T-helper 2 cell treated with Interferon-gamma antibody and Interleukin-4, amounts not matched to agents 100 ng/mL and 5 ng/mL, for 36 hours (primary cell): Measurements from ENCODE around the gene ZNF443. TPM values are rescaled to one million over a fixed set of nuclear protein-coding genes. Genes with fewer than 3 reads are reported as not detected.
"Not testable (repeated sequence)": the region's sequence is repeated elsewhere in the genome, so short reads cannot be mapped to it uniquely, and the experiment has no call there.

Experiments
- intact Hi-C: fragments of 100-400 bp; cut with micrococcal nuclease; formaldehyde crosslinking; loops from one replicate; pipeline ENCODE4 v1.15.1; 2023
- total RNA-seq: library from RNA; stranded (reverse); gene quantifications from 2 replicates; pipeline ENCODE4 v1.2.3, GENCODE V29; 2022

Gene ZNF443
- total RNA-seq, 1 donor from 2014 or later: 5.0 TPM

GRCh38 chr19:12425236-12425887 lies 15.5 kb downstream of the ZNF443 start:
- intact Hi-C loops: no loop called here

- intact Hi-C loops: not testable (repeated sequence)
Measured at GRCh38 chr19:12417273-12417672, 23.5 kb downstream of the ZNF443 start.

- intact Hi-C loops: no loop called here
Measured at GRCh38 chr19:12411893-12412292, 28.9 kb downstream of the ZNF443 start.

DNA sequence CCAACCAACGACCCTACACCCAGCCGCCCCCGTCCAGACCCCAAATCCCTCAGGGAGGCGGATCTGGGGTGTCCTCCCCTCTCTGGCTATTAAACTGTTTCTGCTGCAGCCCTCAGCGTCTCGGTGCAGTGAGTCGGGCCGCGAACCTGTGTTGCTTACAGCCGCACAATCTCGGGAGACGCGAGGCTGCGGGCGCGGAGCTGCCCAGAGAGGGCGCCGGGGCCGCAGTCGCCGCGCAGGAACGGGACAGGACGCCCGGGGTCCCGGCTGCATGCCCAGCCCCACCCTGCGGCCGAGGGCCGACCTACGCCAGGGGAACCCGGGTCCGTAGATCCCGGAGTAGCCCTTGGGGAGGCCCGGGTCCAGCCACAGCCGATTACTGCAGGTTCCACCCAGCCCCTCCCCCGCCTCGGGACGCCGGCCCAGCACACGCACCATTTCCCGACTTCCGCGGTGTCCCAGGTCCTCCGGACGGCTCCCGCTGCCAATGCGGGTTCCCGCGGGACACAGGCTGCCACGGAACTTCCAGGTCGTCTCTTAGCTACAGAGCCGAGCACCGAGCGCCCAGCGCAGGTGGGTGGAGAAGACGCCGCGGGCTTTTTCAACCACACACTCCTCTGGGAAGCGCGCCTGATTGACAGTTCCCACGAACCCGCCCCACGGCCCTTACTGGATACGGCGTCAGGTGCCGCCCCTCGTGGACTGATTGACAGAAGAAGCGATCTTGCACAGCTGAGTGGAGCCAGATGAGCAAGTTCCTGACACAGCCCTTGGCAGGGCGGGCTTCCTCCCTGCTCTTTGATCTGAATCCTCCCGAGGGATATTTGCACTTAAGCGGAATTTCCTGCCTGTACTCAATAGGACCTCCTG lies 40.0 kb downstream of the ZNF443 start, which contains the start of gene ZNF799:
ZNF799 (minus strand) TSS at position 639 of the 870 bp plus-strand sequence; CDS start at position 438, 201 bp downstream.
- intact Hi-C loops: loop anchor here (2.0 kb wide), 1 partner anchor 68 kb away; the partner anchor contains the start of gene ZNF563

- intact Hi-C loops: loop anchor here (2.0 kb wide), 1 partner anchor 67 kb away; the partner anchor contains the start of gene ZNF563
Measured at GRCh38 chr19:12399901-12400632, 40.8 kb downstream of the ZNF443 start.

GRCh38 chr19:12391148-12391547 lies 49.7 kb downstream of the ZNF443 start:
- intact Hi-C loops: not testable (repeated sequence)

- intact Hi-C loops: not testable (repeated sequence)
Measured at GRCh38 chr19:12386365-12386764, 54.5 kb downstream of the ZNF443 start.

GRCh38 chr19:12380444-12380737 lies 60.4 kb downstream of the ZNF443 start:
- intact Hi-C loops: no loop called here

DNA sequence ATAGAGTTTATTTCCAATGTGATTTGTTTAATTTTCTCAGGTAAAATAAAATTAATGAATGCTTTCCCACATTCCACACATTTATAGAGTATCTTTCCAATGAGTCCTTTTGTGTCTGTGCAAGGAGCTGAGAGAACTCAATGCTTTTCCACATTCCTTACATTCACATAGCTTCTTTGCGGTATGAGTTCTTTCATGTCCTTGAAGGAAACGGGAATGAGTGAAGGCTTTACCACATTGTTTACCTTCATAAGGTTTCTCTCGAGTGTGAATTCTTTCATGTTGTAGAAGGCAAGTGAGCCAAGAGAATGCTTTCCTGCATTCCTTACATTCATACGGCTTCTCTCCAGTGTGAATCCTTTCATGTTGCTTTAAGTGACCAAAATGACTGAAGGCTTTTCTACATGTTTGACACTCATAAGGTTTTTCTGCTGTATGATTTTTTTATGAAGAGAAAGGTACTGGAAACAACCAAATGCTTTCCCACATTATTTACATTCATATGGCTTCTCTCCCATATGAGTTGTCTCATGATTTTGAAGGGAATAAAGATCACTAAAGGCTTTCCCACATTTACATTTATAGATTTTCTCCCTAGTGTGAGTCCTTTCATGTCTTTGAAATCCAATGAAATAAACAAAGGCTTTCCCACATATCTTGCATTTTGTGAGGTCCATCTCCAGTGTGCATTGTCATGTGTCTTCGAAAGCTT lies 60.9 kb downstream of the ZNF443 start:
- intact Hi-C loops: no loop called here

Other genes with a start within 250 kb of the ZNF443 start
- 16.0 and 16.2 TPM in 2 replicates for gene ZNF44, start 146.1 kb downstream of the ZNF443 start, total RNA-seq
- gene ZNF563, start 107.4 kb downstream of the ZNF443 start, total RNA-seq: 2.4 and 2.5 TPM in 2 replicates
- gene ZNF442, start 75.3 kb downstream of the ZNF443 start, total RNA-seq: 0.25 and 0.27 TPM in 2 replicates
- 3.7 and 4.3 TPM in 2 replicates for gene ZNF799, start 39.8 kb downstream of the ZNF443 start, total RNA-seq
- 1.2 and 1.9 TPM in 2 replicates for gene ZNF709, start 43.8 kb upstream of the ZNF443 start, total RNA-seq
- 10.1 and 12.1 TPM in 2 replicates for gene ZNF564, start 110.5 kb upstream of the ZNF443 start, total RNA-seq
- 13.2 TPM in 2 replicates for gene ZNF490, start 169.8 kb upstream of the ZNF443 start, total RNA-seq
- 30.6 and 34.4 TPM in 2 replicates for gene ZNF791, start 169.9 kb upstream of the ZNF443 start, total RNA-seq
- 120 and 134 TPM in 2 replicates for gene MAN2B1, start 225.7 kb upstream of the ZNF443 start, total RNA-seq
- 18.4 and 18.6 TPM in 2 replicates for gene WDR83, start 225.8 kb upstream of the ZNF443 start, total RNA-seq
- gene DHPS, start 240.9 kb upstream of the ZNF443 start, total RNA-seq: 94.8 and 101 TPM in 2 replicates
- not detected in 2 replicates for gene GNG14, start 247.0 kb upstream of the ZNF443 start, total RNA-seq